PC-3 (cell line): ENCODE data around the gene LYZ.

Experiments used
- CTCF ChIP-seq: fragments of 300-600 bp; sonication (generic); conservative IDR thresholded peaks from 2 replicates; pipeline ENCODE4 v1.5.1; 2017; ENCODE audit warnings: antibody characterized with exemption, low read depth, mild to moderate bottlenecking, low read length
- EZH2 ChIP-seq: fragments of 300-600 bp; sonication (generic); IDR thresholded peaks from one replicate; pipeline ENCODE4 v1.6.1; 2017; ENCODE audit warnings: antibody characterized with exemption, mild to moderate bottlenecking, low read length; ENCODE audit not compliant: unreplicated experiment
- EZH2phosphoT487 ChIP-seq: fragments of 300-600 bp; sonication (generic); IDR thresholded peaks from 2 replicates; pipeline ENCODE4 v1.6.1; 2018; ENCODE audit warnings: mild to moderate bottlenecking, antibody characterized with exemption, low read length, borderline replicate concordance

- TF ChIP-seq CTCF (no peak), EZH2 (no peak), EZH2phosphoT487 (no peak)
Observed at GRCh38 chr12:69360348-69360672, 12.1 kb downstream of the LYZ start.
